ENCODE data around the gene UGDH. TPM values are rescaled to one million over a fixed set of nuclear protein-coding genes. Genes with fewer than 3 reads are reported as not detected.

The UGDH gene
- total and polyA plus RNA-seq, 2 experiments from 2014 or later = 223 to 374 TPM

DNA sequence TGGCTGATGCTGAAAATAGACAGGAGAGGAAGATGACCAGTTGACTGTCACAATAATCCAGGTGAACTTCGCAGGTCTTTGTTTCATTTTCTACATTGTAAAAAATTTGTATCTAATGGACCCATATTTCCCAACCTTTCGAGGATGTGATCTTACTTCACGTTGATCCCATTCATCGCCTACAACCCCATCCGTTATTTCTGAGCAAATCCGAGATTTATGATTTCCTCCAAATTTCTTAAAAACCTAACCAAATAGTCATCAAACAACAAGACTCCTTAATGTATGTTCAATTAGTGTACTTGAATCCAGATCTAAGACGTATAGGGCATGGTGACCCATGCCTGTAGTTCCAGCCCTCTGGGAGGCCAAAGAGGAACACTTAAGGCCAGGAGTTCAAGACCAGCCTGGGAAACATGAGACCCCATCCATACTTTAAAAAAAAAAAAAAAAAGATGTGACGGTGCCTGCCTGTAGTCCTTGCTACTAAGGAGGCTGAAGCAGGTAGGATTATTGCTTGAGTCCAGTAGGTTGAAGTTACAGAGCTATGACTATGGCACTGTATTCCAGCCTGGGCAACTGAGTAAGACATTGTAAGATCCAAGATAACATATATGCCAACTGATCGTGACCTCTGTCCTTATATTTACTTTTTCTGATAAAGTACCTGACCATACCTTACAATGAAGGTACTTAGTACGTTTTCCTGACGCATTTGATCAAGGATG lies 74.2 kb downstream of the UGDH start:
- peaks cover 8% of the 10 kb centered on the region for H3K36me3 ChIP-seq (replicated peaks; ENCODE audit: insufficient read depth, low read depth)
- H4K20me1 ChIP-seq (ENCODE audit: insufficient read depth, poor library complexity, severe bottlenecking) = peaks cover 46% of the 10 kb centered on the region
- H3K4me2 ChIP-seq = no peak overlapping the region
- DNase-seq (ENCODE audit: low spot score) = no peak
- H3K4me3 ChIP-seq = no peak overlapping the region
- no peak overlapping the region for H3K27ac ChIP-seq
- H3K9me3 ChIP-seq (ENCODE audit: low read depth) = no peaks in the 10 kb centered on the region
- H3K79me2 ChIP-seq = peaks cover 37% of the 10 kb centered on the region
- H2AFZ ChIP-seq = no peak overlapping the region
- WGBS (ENCODE audit: low lambda C conversion rate, missing lambda C conversion rate) = 92% methylated on average over 11 of the region's 11 CpGs
- no peaks in the 10 kb centered on the region for H3K9me2 ChIP-seq (replicated peaks; ENCODE audit: insufficient read depth)
- TF ChIP-seq, protein P1, sequence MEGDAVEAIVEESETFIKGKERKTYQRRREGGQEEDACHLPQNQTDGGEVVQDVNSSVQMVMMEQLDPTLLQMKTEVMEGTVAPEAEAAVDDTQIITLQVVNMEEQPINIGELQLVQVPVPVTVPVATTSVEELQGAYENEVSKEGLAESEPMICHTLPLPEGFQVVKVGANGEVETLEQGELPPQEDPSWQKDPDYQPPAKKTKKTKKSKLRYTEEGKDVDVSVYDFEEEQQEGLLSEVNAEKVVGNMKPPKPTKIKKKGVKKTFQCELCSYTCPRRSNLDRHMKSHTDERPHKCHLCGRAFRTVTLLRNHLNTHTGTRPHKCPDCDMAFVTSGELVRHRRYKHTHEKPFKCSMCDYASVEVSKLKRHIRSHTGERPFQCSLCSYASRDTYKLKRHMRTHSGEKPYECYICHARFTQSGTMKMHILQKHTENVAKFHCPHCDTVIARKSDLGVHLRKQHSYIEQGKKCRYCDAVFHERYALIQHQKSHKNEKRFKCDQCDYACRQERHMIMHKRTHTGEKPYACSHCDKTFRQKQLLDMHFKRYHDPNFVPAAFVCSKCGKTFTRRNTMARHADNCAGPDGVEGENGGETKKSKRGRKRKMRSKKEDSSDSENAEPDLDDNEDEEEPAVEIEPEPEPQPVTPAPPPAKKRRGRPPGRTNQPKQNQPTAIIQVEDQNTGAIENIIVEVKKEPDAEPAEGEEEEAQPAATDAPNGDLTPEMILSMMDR (IDR thresholded peaks at IDR 0.05; ENCODE audit: poor library complexity) = no peak
- TF ChIP-seq EZH2phosphoT487 (IDR thresholded peaks at IDR 0.05; ENCODE audit: low read depth, severe bottlenecking, unreplicated experiment) = no peak
- no peak for TF ChIP-seq EZH2 (IDR thresholded peaks at IDR 0.05; ENCODE audit: borderline replicate concordance)
- peaks cover 14% of the 10 kb centered on the region for H3K4me1 ChIP-seq (ENCODE audit: insufficient read depth)
- no peaks in the 10 kb centered on the region for H3K27me3 ChIP-seq

DNA sequence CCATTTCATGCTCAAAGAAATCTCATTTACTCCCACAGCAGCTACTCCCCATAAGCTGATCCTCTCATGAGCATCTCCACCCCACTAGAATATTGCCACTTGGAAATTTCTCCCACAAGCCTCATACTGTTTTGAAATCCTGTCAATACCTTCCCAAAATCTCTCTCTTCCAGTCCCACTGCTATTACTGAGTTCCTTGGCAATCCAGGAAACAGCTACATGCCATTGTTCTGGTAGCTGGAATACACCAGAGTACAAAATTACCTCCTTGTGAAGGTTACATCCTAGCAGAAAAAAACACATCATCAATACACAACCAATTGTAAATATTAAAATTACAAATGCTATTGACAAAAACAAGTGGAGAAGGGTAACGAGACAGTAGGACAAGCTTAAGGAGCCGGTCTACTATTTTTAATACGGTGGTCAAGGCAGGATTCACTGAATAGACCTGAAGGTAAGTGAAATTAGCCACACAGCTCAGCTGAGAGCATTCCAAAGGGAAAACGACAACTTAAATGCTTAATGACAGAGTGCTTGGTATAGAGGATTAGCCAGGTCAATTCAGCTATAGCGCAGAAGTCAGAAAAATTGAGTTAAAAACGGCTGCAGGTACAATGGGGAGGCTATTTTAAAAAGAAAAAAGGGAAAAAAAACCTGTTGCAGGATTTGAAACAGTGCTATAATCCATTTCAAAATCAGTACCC lies 74.9 kb downstream of the UGDH start:
- Histone ChIP-seq H3K4me1 (ENCODE audit: insufficient read depth) (peaks cover 10% of the 10 kb centered on the region), H3K4me3 (no peak overlapping the region), H3K79me2 (peaks cover 29% of the 10 kb centered on the region), H3K27me3 (no peaks in the 10 kb centered on the region), H3K27ac (no peak overlapping the region), H2AFZ (no peak overlapping the region), H3K9me2 (replicated peaks; ENCODE audit: insufficient read depth) (no peaks in the 10 kb centered on the region), H3K36me3 (replicated peaks; ENCODE audit: insufficient read depth, low read depth) (peaks cover 8% of the 10 kb centered on the region), H4K20me1 (ENCODE audit: insufficient read depth, poor library complexity, severe bottlenecking) (peaks cover 40% of the 10 kb centered on the region), H3K4me2 (no peak overlapping the region), H3K9me3 (ENCODE audit: low read depth) (no peaks in the 10 kb centered on the region)
- 93% methylated on average over 6 of the region's 6 CpGs for WGBS (ENCODE audit: low lambda C conversion rate, missing lambda C conversion rate)
- no peak for DNase-seq (ENCODE audit: low spot score)
- no peak for TF ChIP-seq EZH2phosphoT487 (IDR thresholded peaks at IDR 0.05; ENCODE audit: low read depth, severe bottlenecking, unreplicated experiment)

DNA sequence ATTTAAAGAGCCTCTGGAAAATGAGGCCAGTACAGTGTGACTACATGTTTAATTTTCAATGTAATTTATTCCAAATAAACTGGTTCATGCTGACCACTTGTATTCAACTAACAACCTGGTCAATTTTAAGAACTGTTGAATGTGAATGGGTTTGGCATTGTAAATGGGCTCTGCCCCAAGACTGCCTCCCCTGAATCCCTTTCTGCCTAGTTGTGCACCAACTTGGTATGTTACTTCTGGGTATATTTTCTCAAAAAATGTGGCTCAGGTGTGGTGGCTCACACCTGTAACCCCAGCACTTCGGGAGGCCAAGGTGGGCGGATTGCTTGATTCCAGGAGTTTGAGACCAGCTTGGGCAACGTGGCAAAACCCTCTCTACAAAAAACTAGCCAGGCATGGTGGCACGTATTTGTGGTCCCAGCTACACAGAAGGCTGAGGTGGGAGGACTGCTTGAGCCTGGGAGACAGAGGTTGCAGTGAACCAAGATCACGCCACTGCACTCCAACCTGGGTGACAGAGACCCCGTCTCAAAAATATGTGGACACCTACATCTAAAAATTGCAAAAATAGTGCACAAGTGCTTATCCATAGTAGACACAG lies 75.7 kb downstream of the UGDH start:
- H3K4me3 ChIP-seq = no peak overlapping the region
- peaks cover 2% of the 10 kb centered on the region for H3K4me1 ChIP-seq (ENCODE audit: insufficient read depth)
- no peaks in the 10 kb centered on the region for H3K9me3 ChIP-seq (ENCODE audit: low read depth)
- over 99% methylated on average over 6 of the region's 6 CpGs for WGBS (ENCODE audit: low lambda C conversion rate, missing lambda C conversion rate)
- H3K79me2 ChIP-seq = peaks cover 22% of the 10 kb centered on the region
- no peak for DNase-seq (ENCODE audit: low spot score)
- peaks cover 4% of the 10 kb centered on the region for H3K36me3 ChIP-seq (replicated peaks; ENCODE audit: insufficient read depth, low read depth)
- H3K27me3 ChIP-seq = no peaks in the 10 kb centered on the region
- H2AFZ ChIP-seq = no peak overlapping the region
- no peak overlapping the region for H3K4me2 ChIP-seq
- no peaks in the 10 kb centered on the region for H3K9me2 ChIP-seq (replicated peaks; ENCODE audit: insufficient read depth)
- TF ChIP-seq EZH2 (IDR thresholded peaks at IDR 0.05; ENCODE audit: borderline replicate concordance) (no peak), EZH2phosphoT487 (IDR thresholded peaks at IDR 0.05; ENCODE audit: low read depth, severe bottlenecking, unreplicated experiment) (no peak)
- TF ChIP-seq, protein P1 (IDR thresholded peaks at IDR 0.05; ENCODE audit: poor library complexity) = no peak
- peaks cover 32% of the 10 kb centered on the region for H4K20me1 ChIP-seq (ENCODE audit: insufficient read depth, poor library complexity, severe bottlenecking)
- H3K27ac ChIP-seq = no peak overlapping the region

DNA sequence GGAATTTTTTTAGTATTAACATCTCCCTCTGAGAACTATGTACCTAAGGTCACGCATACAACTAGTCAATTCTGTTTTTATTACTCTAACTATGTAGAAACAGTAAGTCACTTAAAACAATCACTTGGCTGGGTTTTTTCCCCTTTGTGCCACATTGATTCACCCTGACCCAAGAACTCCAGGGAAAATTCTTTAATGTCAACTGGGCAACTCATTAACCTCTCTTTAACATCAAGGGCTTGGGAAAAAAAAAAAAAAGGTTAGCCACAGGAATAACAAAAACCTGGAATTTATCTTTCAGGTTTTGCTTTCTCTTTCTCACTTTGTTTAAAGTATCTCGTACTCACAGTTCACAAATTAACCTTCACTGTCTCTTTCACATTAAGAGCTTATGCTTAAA lies 76.6 kb downstream of the UGDH start:
- no peak overlapping the region for H2AFZ ChIP-seq
- TF ChIP-seq EZH2phosphoT487 (IDR thresholded peaks at IDR 0.05; ENCODE audit: low read depth, severe bottlenecking, unreplicated experiment) (no peak), EZH2 (IDR thresholded peaks at IDR 0.05; ENCODE audit: borderline replicate concordance) (no peak)
- TF ChIP-seq, protein P1 (IDR thresholded peaks at IDR 0.05; ENCODE audit: poor library complexity) = no peak
- no peaks in the 10 kb centered on the region for H3K27me3 ChIP-seq
- peak overlapping the region; percentile 50 for H3K27ac ChIP-seq
- H3K79me2 ChIP-seq = peaks cover 13% of the 10 kb centered on the region
- H3K4me2 ChIP-seq = peak overlapping the region; percentile 50
- DNase-seq (ENCODE audit: low spot score) = no peak
- 80% methylated on average over 2 of the region's 2 CpGs for WGBS (ENCODE audit: low lambda C conversion rate, missing lambda C conversion rate)
- H3K4me1 ChIP-seq (ENCODE audit: insufficient read depth) = no peaks in the 10 kb centered on the region
- no peaks in the 10 kb centered on the region for H3K9me2 ChIP-seq (replicated peaks; ENCODE audit: insufficient read depth)
- H4K20me1 ChIP-seq (ENCODE audit: insufficient read depth, poor library complexity, severe bottlenecking) = peaks cover 23% of the 10 kb centered on the region
- no peak overlapping the region for H3K4me3 ChIP-seq
- peaks cover under 1% of the 10 kb centered on the region for H3K36me3 ChIP-seq (replicated peaks; ENCODE audit: insufficient read depth, low read depth)
- H3K9me3 ChIP-seq (ENCODE audit: low read depth) = no peaks in the 10 kb centered on the region

All from hepatocyte (in vitro differentiated cells).